Gastrocnemius medialis (tissue), 4 donors: Measurements from ENCODE around the gene C9orf78.

ENCODE experiments used
- CTCF ChIP-seq, 5 experiments: fragments of 450-650 bp in 3 of 5; fragments of 200-600 bp in 2 of 5; sonication (generic) in 2 of 5; IDR thresholded peaks in 4 of 5; conservative IDR thresholded peaks in 1 of 5; 1 replicate in 4 of 5; 2 replicates in 1 of 5; pipeline ENCODE4 v1.5.1; 2016 to 2019; ENCODE audit warnings: antibody characterized with exemption in 5 of 5, mild to moderate bottlenecking in 3 of 5, moderate library complexity in 3 of 5
- POLR2A ChIP-seq, 2 donors: fragments of 450-650 bp; IDR thresholded peaks; one replicate each; pipeline ENCODE4 v1.6.1; 2017; ENCODE audit warnings: antibody characterized with exemption in 2 of 2, mild to moderate bottlenecking in 2 of 2, moderate library complexity in 2 of 2

- TF ChIP-seq CTCF (IDR thresholded peaks at IDR 0.05 in 4 of 5, conservative IDR thresholded peaks at IDR 0.05 in 1 of 5): no peak
- no peak for TF ChIP-seq POLR2A (IDR thresholded peaks at IDR 0.05)
Observed at GRCh38 chr9:129798973-129799372, 36.1 kb downstream of the C9orf78 start.
